ENCODE results near the gene B9D1. TPM values are rescaled to one million over a fixed set of nuclear protein-coding genes. Genes with fewer than 3 reads are reported as not detected.
A peak's percentile ranks its signal among the peaks of the same experiment; 100 is the strongest.

Gene B9D1
- total and polyA plus RNA-seq, 9 of the 15 experiments (the other 6 are each of a cell fraction or from before 2014, with no cell fraction given), result 8.9 to 28.0 (median 17.9) TPM

GRCh38 chr17:19378416-19379360 is 16.2 kb upstream of the B9D1 start, which contains the start of gene MAPK7 (continued):
- TF ChIP-seq, protein P1, sequence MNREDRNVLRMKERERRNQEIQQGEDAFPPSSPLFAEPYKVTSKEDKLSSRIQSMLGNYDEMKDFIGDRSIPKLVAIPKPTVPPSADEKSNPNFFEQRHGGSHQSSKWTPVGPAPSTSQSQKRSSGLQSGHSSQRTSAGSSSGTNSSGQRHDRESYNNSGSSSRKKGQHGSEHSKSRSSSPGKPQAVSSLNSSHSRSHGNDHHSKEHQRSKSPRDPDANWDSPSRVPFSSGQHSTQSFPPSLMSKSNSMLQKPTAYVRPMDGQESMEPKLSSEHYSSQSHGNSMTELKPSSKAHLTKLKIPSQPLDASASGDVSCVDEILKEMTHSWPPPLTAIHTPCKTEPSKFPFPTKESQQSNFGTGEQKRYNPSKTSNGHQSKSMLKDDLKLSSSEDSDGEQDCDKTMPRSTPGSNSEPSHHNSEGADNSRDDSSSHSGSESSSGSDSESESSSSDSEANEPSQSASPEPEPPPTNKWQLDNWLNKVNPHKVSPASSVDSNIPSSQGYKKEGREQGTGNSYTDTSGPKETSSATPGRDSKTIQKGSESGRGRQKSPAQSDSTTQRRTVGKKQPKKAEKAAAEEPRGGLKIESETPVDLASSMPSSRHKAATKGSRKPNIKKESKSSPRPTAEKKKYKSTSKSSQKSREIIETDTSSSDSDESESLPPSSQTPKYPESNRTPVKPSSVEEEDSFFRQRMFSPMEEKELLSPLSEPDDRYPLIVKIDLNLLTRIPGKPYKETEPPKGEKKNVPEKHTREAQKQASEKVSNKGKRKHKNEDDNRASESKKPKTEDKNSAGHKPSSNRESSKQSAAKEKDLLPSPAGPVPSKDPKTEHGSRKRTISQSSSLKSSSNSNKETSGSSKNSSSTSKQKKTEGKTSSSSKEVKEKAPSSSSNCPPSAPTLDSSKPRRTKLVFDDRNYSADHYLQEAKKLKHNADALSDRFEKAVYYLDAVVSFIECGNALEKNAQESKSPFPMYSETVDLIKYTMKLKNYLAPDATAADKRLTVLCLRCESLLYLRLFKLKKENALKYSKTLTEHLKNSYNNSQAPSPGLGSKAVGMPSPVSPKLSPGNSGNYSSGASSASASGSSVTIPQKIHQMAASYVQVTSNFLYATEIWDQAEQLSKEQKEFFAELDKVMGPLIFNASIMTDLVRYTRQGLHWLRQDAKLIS (CRISPR knock-in tag; IDR thresholded peaks at IDR 0.05), result no peak
- TF ChIP-seq, protein P2, sequence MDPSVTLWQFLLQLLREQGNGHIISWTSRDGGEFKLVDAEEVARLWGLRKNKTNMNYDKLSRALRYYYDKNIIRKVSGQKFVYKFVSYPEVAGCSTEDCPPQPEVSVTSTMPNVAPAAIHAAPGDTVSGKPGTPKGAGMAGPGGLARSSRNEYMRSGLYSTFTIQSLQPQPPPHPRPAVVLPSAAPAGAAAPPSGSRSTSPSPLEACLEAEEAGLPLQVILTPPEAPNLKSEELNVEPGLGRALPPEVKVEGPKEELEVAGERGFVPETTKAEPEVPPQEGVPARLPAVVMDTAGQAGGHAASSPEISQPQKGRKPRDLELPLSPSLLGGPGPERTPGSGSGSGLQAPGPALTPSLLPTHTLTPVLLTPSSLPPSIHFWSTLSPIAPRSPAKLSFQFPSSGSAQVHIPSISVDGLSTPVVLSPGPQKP (CRISPR knock-in tag; IDR thresholded peaks at IDR 0.05), result no peak
- TF ChIP-seq ZNF280A (IDR thresholded peaks at IDR 0.05; ENCODE audit: low read depth, partially characterized antibody) (no peak), MLX (CRISPR knock-in tag; conservative IDR thresholded peaks at IDR 0.05) (no peak), PHF8 (IDR thresholded peaks at IDR 0.05; ENCODE audit: borderline replicate concordance, low read length) (peak; percentile 29; the same call in 1 of the 2 replicates), E2F4 (CRISPR knock-in tag; IDR thresholded peaks at IDR 0.05; ENCODE audit: low read depth) (no peak), SMC3 (conservative IDR thresholded peaks at IDR 0.05; ENCODE audit: insufficient read depth, low read depth, low read length) (no peak), WHSC1 (IDR thresholded peaks at IDR 0.05; ENCODE audit: low read length) (no peak), BRF1 (IDR thresholded peaks at IDR 0.05; ENCODE audit: borderline replicate concordance, extremely low read depth, insufficient read length) (no peak), SMAD1 (IDR thresholded peaks at IDR 0.05; ENCODE audit: low read depth, low read length, partially characterized antibody) (no peak), CREM (IDR thresholded peaks at IDR 0.05; ENCODE audit: low read depth) (peak; percentile 28; the same call in 1 of the 2 replicates), NFE2L1 (tag; IDR thresholded peaks at IDR 0.05; ENCODE audit: borderline replicate concordance, low read depth) (no peak), NFIC (IDR thresholded peaks at IDR 0.05) (no peak)
- TF ChIP-seq, protein P3, sequence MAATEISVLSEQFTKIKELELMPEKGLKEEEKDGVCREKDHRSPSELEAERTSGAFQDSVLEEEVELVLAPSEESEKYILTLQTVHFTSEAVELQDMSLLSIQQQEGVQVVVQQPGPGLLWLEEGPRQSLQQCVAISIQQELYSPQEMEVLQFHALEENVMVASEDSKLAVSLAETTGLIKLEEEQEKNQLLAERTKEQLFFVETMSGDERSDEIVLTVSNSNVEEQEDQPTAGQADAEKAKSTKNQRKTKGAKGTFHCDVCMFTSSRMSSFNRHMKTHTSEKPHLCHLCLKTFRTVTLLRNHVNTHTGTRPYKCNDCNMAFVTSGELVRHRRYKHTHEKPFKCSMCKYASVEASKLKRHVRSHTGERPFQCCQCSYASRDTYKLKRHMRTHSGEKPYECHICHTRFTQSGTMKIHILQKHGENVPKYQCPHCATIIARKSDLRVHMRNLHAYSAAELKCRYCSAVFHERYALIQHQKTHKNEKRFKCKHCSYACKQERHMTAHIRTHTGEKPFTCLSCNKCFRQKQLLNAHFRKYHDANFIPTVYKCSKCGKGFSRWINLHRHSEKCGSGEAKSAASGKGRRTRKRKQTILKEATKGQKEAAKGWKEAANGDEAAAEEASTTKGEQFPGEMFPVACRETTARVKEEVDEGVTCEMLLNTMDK (IDR thresholded peaks at IDR 0.05; ENCODE audit: borderline replicate concordance, insufficient read depth, low read depth, low read length, poor library complexity, severe bottlenecking), result no peak

All from K562 (cell line).